Activated CD4-positive, alpha-beta T cell treated with anti-CD3 and anti-CD28 coated beads for 4 hours (primary cell): ENCODE measurements around the gene PITPNM3.
"Not testable (repeated sequence)": the region's sequence is repeated elsewhere in the genome, so short reads cannot be mapped to it uniquely, and the experiment has no call there.

ENCODE experiments used
- DNase-seq, 2 donors: peaks; one replicate each; pipeline ENCODE4 v3.0.0-alpha.2; 2020

PITPNM3 gene

GRCh38 chr17:6556121-6557039 lies at the start of gene PITPNM3:
PITPNM3 (minus strand) TSS chr17:6556555; CDS start chr17:6556406, 149 bp downstream.
- DNase-seq: no peak

GRCh38 chr17:6605142-6605541 lies 48.8 kb upstream of the PITPNM3 start:
- DNase-seq: no peak

- no peak for DNase-seq
Observed at GRCh38 chr17:6603744-6604325, 47.5 kb upstream of the PITPNM3 start.

GRCh38 chr17:6602141-6602540 lies 45.8 kb upstream of the PITPNM3 start:
- DNase-seq: no peak

DNA sequence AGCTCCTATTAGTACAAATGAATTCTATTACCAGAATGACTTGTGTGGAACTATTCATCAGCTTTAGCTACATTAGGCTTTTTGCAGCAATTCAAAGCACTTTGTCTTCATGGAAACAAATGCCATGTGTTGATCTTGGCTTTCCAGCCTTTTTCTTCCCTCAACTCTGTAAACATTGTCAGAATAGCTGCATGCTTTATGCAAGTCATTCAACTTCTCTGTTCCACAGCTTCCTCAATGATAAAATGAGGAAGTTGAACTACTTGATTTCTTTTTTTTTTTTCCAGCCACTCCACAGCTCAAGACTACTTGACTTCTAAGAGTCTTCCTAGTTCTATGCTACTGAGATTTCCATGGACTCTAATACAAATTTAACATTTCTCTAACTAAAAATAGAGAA lies 43.0 kb upstream of the PITPNM3 start:
- no peak for DNase-seq

DNA sequence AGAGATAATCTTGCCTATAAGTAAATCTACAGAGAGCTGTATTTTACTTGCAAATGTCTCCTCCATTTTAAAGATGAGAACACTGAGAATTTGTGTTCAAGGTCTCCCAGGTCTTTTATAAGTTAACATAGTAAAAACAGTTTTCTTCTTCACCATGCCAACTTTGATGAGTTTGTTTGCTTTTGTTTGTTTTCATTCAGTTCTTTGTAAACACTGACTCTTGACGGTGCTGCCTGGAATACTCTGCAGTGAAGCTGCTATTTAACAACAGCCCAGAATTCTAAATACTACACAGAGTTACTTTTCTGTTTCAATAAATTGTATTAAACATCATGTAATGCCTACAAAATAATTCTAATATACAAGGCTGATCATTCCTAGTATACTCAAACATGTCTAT lies 41.4 kb upstream of the PITPNM3 start:
- no peak for DNase-seq

DNA sequence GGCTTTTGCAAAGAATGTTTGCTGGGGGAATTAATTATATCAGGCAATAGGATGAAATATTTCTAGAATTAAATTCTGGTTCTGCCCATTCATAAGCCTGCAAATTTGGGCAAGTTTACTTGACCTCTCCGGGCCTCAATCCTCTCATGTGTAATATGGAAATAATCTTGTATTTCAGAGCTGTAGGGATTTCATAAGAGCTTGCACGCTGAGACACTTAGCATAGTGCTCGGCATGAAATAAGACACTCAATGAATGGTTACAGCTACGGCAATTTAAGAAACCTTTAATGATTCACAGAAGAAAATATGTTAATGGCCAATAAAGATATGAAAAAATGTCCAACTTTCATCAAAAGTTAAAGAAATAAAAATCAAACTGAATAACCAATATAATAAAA lies 40.6 kb upstream of the PITPNM3 start:
- no peak for DNase-seq

- DNase-seq: no peak
Observed at GRCh38 chr17:6596511-6596910, 40.2 kb upstream of the PITPNM3 start.

GRCh38 chr17:6596081-6596480 lies 39.7 kb upstream of the PITPNM3 start:
- DNase-seq: no peak

GRCh38 chr17:6593371-6593770 lies 37.0 kb upstream of the PITPNM3 start:
- not testable (repeated sequence) for DNase-seq

- no peak for DNase-seq
Observed at GRCh38 chr17:6592173-6592572, 35.8 kb upstream of the PITPNM3 start.

DNA sequence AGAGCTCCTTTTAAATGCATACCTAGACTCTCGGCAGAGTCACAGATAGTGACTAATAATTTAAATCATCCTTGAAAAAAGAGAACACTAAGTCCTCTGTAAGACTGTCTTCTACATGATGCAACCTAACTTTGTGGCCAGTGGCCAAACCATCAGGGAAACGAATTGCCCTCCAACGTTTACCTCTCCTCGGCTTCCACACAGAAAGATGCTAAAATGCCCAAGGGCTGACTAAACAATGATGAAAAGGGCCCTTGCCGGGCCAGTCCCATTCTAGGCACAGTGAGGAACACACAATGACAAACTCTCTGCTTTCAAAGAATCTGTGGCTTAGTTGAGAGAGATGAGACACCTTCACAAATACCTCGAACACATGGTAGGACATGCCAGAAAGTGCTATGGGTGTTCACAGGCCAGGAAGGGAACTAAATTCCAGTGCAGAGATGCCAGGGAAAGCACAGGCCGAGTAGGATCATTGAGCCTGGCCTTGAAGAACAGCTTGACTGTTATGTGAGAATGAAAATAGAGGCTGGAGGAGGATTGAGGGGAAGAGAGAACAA lies 35.3 kb upstream of the PITPNM3 start:
- DNase-seq: no peak

- no peak for DNase-seq
Observed at GRCh38 chr17:6589266-6589946, 33.1 kb upstream of the PITPNM3 start.

DNA sequence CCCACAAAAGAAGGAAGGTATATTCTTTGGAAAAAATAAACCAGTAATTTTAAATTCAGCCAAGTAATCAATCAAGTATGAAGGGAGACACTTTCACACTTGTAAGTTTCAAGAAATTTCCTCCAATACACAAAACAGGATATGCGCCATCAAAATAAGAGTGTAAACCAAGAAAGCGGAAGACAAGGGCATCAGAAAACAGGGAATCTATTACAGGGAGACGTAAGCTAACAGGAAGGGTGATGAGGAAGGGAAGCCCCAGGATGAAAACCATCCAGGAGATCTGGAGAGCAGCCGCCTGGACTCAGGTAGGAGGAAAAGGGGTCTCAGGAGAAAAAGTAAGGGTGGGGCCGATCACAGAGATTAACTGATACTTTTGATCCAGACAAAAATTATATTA lies 31.8 kb upstream of the PITPNM3 start:
- DNase-seq: no peak

GRCh38 chr17:6587310-6587709 lies 31.0 kb upstream of the PITPNM3 start:
- DNase-seq: no peak

- DNase-seq: no peak
Observed at GRCh38 chr17:6583411-6583810, 27.1 kb upstream of the PITPNM3 start.

- DNase-seq: no peak
Observed at GRCh38 chr17:6580625-6581024, 24.3 kb upstream of the PITPNM3 start.

DNA sequence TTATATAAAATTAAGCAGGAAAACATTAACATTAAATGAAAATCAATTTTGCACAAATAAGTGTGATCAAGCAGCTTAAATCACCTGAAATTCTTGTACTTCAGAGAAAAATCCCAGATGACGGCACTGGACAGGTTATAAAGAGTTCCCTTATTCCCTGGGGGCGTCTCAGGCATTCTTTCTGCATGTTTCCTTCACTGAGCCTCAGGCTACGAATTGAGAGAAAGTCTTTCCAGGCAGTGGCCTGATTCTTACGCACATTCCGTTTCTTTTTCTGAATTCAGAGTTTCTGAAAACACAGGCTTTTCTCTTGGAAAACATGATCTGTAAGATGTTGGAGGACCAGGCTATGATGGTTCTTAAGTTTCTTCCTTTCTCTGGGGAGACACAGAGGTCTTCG lies 22.1 kb upstream of the PITPNM3 start:
- no peak for DNase-seq

- DNase-seq: no peak
Observed at GRCh38 chr17:6577686-6578263, 21.4 kb upstream of the PITPNM3 start.

DNA sequence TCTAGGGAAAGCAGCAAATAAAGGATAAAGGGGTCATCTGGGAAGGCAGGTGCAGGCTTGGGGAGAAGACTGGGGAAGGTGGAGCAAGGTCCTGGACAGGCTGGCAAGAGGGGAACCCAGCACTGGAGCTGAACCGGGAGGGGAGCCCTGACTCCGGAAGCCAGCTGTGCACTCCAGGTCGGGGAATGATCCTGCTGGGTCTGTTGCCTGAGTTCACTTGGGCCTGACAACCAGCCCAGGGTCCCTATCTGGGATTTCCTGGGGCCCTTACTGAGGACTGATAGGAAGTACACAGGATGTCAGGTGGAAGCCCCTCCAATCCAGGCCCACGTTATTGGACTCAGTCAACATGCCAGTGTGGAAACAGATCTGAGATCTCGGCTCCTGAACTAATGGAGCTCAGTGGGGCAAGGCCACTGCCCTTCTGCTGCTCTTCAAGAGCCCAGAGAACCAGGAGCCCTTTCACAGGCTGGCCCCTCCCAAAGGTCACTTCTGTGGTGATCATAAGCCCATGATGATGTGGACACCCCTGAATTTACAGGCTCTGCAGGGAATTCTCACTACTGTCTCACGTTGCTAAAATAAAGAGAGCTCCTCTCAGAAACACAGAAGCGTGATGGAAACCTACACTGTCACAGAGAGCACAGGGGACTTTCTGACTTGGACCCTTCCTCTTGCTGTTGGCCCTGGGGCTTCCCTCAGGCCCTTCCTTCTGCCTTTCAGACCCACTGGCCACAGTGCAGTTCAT lies 19.9 kb upstream of the PITPNM3 start:
- DNase-seq: no peak

- DNase-seq: no peak
Observed at GRCh38 chr17:6575596-6575988, 19.2 kb upstream of the PITPNM3 start.
